Measurements from ENCODE around the gene MFGE8.
"Not testable (repeated sequence)": the region's sequence is repeated elsewhere in the genome, so short reads cannot be mapped to it uniquely, and the experiment has no call there.

MFGE8 gene

DNA sequence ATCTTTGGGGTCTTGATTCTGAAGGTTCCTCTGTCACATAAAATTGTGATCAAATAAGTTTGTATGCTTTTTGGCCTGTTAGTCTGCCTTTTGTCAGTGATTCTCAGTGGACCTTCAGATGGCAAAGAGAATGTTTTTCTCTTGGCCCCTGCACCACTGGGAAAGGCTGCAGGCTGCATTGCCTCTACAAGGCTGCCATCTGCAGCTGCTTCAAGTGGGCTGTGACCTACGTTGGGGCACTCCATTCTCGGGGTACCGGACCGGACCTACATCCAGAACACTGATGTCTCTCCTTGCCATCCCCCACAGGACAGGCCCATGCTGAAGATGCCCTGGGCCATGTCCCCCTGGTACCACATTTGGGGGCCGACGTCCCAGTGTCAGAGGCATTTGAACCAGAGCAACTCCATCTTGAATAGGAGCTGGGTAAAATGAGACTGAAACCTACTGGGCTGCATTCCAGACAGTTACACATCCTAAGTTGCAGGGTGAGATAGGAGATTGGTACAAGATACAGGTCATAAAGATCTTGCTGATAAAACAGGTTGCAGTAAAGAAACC is 37.5 kb upstream of the MFGE8 start:
- in situ Hi-C loops (cut with HindIII; ENCODE audit: low pct_ligation_motif_present, low sequenced_read_pairs), result no loop called here
- no peak for DNase-seq
- TF ChIP-seq, protein P1, sequence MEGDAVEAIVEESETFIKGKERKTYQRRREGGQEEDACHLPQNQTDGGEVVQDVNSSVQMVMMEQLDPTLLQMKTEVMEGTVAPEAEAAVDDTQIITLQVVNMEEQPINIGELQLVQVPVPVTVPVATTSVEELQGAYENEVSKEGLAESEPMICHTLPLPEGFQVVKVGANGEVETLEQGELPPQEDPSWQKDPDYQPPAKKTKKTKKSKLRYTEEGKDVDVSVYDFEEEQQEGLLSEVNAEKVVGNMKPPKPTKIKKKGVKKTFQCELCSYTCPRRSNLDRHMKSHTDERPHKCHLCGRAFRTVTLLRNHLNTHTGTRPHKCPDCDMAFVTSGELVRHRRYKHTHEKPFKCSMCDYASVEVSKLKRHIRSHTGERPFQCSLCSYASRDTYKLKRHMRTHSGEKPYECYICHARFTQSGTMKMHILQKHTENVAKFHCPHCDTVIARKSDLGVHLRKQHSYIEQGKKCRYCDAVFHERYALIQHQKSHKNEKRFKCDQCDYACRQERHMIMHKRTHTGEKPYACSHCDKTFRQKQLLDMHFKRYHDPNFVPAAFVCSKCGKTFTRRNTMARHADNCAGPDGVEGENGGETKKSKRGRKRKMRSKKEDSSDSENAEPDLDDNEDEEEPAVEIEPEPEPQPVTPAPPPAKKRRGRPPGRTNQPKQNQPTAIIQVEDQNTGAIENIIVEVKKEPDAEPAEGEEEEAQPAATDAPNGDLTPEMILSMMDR (IDR thresholded peaks at IDR 0.05; ENCODE audit: low read depth, low read length, missing control alignments), result no peak
- Histone ChIP-seq H3K4me3 (ENCODE audit: low read depth, low read length) (no peak overlapping the region), H3K36me3 (replicated peaks) (no peaks in the 10 kb centered on the region), H3K27ac (no peak overlapping the region), H3K27me3 (replicated peaks) (no peaks in the 10 kb centered on the region)

DNA sequence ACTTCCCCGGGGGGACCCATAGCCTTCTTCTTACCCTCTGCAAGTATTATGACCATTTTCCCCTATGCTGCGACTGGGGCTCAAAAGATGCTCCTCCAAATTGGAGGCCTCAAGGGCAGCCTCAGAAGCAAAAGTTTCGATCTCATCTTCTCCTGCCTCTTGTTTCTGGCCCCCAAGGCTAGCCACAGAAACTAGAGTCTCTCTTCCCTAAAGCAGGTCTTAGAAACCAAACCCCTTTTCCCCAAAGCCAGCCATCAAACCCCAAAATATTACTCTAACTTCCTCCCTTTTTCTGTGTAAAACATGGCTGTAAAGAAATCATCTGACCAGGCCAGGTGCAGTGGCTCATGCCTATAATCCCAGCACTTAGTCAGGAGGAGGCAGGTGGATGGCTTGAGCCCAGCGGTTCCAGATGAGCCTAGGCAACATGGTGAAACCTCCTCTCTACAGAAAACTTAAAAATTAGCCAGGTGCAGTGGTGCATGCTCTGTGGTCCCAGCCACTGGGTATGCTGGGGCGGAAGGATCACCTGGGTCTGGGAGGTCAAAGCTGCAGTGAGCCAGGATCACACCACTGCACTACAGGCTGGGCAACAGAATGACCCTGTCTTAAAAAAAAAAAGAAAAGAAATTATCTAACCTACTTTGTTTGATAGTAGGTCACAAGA is 36.7 kb upstream of the MFGE8 start:
- Histone ChIP-seq H3K4me3 (ENCODE audit: low read depth, low read length) (no peak overlapping the region), H3K27me3 (replicated peaks) (no peaks in the 10 kb centered on the region), H3K36me3 (replicated peaks) (no peaks in the 10 kb centered on the region), H3K27ac (no peak overlapping the region)
- no peak for DNase-seq
- in situ Hi-C loops (cut with HindIII; ENCODE audit: low pct_ligation_motif_present, low sequenced_read_pairs), result no loop called here
- TF ChIP-seq, protein P1 (IDR thresholded peaks at IDR 0.05; ENCODE audit: low read depth, low read length, missing control alignments), result no peak

DNA sequence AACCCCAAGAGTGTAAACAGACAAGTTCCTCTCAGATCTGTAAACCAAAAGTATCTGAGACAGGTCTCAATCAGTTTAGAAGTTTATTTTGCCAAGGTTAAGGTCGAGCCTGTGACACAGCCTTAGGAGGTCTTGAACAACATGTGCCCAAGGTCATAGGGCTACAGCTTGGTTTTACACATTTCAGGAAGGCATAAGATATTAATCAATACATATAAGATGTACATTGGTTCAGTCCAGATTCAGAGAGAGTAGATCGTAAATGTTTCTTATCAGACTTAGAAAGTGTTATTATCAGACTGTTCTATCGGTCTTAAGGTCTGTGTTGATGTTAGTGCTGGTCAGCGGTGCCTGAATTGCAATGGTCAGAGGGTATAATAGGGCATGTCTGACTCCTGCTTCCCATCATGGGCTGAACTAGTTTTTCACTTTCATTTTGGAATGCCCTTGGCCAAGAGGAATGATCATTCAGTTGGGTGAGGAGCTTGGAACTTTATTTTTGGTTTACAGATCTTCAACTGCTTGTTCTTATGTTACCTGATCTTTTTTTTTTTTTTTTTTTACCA is 27.0 kb upstream of the MFGE8 start:
- Histone ChIP-seq H3K27me3 (replicated peaks) (no peaks in the 10 kb centered on the region), H3K27ac (no peak overlapping the region), H3K4me3 (ENCODE audit: low read depth, low read length) (no peak overlapping the region), H3K36me3 (replicated peaks) (no peaks in the 10 kb centered on the region)
- no peak for DNase-seq
- in situ Hi-C loops (cut with HindIII; ENCODE audit: low pct_ligation_motif_present, low sequenced_read_pairs), result no loop called here
- TF ChIP-seq, protein P1 (IDR thresholded peaks at IDR 0.05; ENCODE audit: low read depth, low read length, missing control alignments), result no peak

DNA sequence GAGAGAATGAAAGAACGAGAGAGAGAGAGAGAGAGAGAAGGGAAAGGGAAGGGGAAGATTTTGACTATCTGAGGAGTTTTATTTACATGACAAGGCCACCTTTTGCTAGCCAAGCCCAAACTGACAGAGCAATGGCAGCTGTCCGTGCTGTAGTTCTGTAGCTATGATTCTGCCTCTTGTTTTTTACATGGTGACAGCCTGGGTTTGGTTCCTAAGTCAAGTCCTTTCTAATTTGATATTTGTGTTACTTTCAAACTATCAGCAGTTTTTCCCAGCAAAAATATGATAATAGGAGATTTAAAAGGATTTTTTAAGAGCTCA is 26.3 kb upstream of the MFGE8 start:
- no peak for DNase-seq
- Histone ChIP-seq H3K4me3 (ENCODE audit: low read depth, low read length) (no peak overlapping the region), H3K27me3 (replicated peaks) (no peaks in the 10 kb centered on the region), H3K36me3 (replicated peaks) (no peaks in the 10 kb centered on the region), H3K27ac (no peak overlapping the region)
- in situ Hi-C loops (cut with HindIII; ENCODE audit: low pct_ligation_motif_present, low sequenced_read_pairs), result no loop called here
- TF ChIP-seq, protein P1 (IDR thresholded peaks at IDR 0.05; ENCODE audit: low read depth, low read length, missing control alignments), result no peak

DNA sequence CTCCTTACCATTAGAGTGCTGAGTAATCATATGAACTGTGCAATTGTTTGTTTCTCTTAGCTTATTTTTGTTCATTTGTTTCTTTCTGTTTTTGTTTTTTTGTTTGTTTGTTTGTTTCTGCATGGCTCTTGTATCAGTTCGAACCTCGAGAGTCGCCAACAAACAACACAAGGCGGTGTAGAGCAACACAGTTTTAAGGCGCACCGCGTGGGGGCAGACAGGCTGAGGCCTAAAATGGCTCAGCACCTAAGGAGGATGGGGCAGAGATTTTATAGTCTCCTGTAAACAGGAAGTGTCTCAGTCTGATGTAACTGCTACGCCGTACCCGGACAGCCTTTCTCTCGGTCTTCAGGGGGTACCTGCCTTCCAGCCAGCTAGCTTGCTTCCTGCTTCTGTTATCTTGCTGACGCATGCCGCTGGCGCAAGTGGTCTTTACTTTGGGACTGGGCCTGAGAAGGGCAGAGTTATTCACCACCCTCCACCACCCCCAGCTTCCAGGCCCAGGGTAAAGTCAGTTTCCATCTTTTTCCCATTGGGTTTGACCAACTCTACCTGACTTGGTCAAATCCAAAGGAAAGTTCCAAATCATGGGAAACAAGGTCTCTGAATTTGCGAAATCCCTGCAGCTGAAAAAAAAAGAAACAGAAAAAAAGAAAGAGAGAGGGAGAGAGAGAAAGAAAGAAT is 25.8 kb upstream of the MFGE8 start:
- in situ Hi-C loops (cut with HindIII; ENCODE audit: low pct_ligation_motif_present, low sequenced_read_pairs), result no loop called here
- DNase-seq, result no peak
- no peak overlapping the region for H3K27ac ChIP-seq
- no peaks in the 10 kb centered on the region for H3K36me3 ChIP-seq (replicated peaks)
- H3K4me3 ChIP-seq (ENCODE audit: low read depth, low read length), result no peak overlapping the region
- TF ChIP-seq, protein P1 (IDR thresholded peaks at IDR 0.05; ENCODE audit: low read depth, low read length, missing control alignments), result no peak
- no peaks in the 10 kb centered on the region for H3K27me3 ChIP-seq (replicated peaks)

DNA sequence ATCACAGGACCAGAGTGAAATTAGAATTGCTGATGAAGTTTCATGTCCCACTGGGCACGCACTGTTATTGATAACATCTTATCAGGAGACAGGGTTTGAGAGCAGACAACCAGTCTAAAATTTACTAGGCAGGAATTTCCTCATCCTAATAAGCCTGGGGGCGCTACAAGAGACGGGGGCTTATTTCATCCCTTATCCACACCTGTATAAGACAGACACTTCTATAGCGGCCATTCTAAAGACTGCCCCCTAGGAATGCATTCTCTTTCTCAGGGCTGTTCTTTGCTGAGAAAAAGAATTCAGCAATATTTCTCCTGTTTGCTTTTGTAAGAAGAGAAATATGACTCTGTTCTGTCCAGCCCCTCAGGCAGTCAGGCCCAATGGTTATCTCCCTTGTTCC is 21.3 kb upstream of the MFGE8 start:
- in situ Hi-C loops (cut with HindIII; ENCODE audit: low pct_ligation_motif_present, low sequenced_read_pairs); H3K27ac ChIP-seq; H3K36me3 ChIP-seq (replicated peaks): not testable (repeated sequence)

More for the DNA sequence above, 21.3 kb upstream of the MFGE8 start:
- not testable (repeated sequence) for DNase-seq; H3K4me3 ChIP-seq (ENCODE audit: low read depth, low read length); H3K27me3 ChIP-seq (replicated peaks)

Measured in brain microvascular endothelial cell (primary cell).